ENCODE measurements around the gene TAOK3.

- TF ChIP-seq EZH2 (IDR thresholded peaks at IDR 0.05) (no peak), POLR2AphosphoS5 (IDR thresholded peaks at IDR 0.05; ENCODE audit: borderline replicate concordance, low read depth, low read length) (no peak), FOXP2 (optimal IDR thresholded peaks at IDR 0.05; ENCODE audit: control extremely low read depth, extremely low read length, insufficient read depth) (no peak)
These were observed 247.0 kb downstream of the TAOK3 start for GRCh38 chr12:118125743-118126118.
